Activated CD4-positive, alpha-beta T cell treated with anti-CD3 and anti-CD28 coated beads for 1 hour (primary cell): ENCODE measurements around the gene MFSD6.
"Not testable (repeated sequence)": the region's sequence is repeated elsewhere in the genome, so short reads cannot be mapped to it uniquely, and the experiment has no call there.

Experiments
- DNase-seq: peaks from one replicate; pipeline ENCODE4 v3.0.0-alpha.2; 2020

MFSD6 gene

DNA sequence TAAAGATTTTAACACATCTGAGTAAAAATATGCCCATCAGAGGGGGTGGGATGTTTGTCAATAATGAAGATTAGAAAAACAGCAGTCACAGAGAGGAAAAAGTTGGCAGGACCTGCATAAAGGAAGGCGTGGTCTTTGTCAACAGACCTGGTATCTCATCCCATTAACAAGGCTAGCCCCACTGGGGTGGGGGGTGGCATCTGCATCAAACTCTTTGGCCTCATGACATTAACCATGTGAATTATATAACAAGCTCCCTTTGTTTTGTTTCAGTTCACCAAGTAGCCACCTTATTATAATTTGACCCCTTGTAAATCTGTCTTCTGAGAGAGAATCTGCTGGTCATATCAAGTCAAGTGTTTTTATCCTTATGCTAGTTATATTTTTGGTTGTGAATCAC is 97.5 kb downstream of the MFSD6 start:
- DNase-seq, result no peak

- no peak for DNase-seq
These were observed 98.5 kb downstream of the MFSD6 start for GRCh38 chr2:190506666-190507065.

GRCh38 chr2:190507135-190507534 is 99.0 kb downstream of the MFSD6 start:
- DNase-seq, result no peak

DNA sequence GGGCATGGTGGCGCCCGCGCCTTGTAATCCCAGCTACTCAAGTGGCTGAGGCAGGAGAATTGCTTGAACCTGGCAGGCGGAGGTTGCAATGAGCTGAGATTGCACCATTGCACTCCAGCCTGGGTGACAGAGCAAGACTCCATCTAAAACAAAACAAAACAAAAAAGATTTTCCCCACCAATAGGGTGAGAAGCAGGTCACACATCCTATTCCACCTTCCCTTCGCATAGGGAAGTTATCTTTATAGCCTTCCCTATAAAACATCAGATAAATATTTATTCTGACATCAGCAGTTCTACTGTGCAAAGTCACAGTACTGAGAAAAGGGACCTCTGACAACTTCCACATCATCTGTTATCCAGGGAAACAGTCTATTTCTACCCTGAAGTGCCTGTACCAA is 101.7 kb downstream of the MFSD6 start:
- not testable (repeated sequence) for DNase-seq

- no peak for DNase-seq
These were observed 102.9 kb downstream of the MFSD6 start for GRCh38 chr2:190511104-190511503.

DNA sequence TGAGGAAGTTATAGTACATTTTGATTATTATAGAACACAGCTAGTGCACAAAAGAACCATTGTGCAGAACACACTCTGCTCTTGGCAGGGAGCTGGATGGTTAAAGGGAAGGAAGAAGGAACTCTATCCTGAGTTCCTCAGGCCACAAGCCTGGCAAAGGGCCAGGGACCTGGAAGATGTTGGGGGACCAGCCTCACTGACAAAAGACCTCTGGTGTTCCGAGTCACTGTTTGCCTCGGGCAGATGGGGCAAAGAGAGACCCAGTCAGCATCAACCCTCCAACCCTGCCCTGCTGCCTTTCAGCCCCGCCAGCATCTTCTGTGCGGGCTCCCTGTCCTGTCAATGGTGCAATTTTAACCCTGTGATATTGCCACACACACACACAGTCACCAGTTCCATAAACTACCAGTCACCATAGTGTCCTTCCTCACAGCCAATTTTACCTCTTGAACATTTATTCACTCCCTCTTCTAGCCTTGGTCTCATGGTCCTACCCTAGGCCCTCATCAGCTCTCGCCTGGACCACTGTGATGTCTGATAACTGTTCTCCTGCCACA is 104.5 kb downstream of the MFSD6 start:
- DNase-seq, result no peak

DNA sequence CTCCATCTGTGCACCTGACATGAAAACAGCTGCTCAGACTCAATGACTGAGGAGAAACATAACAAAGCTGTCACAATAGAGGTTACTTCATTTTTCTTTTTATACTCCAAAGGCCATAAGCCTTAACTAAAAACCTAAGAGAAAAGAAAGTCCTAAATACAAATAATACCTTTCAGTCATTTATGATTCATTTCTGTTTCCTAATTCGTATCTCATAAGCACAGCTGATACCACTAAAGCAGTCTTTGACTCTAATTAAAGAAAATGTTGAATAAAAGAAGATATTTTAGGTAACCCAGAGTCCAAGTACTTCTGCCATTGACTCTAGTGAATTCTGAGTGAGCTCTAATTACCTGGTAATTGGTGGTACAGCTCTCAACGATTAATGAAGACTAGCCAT is 105.7 kb downstream of the MFSD6 start:
- no peak for DNase-seq

GRCh38 chr2:190514676-190515075 is 106.5 kb downstream of the MFSD6 start:
- no peak for DNase-seq

GRCh38 chr2:190515687-190516086 is 107.5 kb downstream of the MFSD6 start:
- no peak for DNase-seq

- DNase-seq, result no peak
These were observed 109.3 kb downstream of the MFSD6 start for GRCh38 chr2:190517468-190517867.

DNA sequence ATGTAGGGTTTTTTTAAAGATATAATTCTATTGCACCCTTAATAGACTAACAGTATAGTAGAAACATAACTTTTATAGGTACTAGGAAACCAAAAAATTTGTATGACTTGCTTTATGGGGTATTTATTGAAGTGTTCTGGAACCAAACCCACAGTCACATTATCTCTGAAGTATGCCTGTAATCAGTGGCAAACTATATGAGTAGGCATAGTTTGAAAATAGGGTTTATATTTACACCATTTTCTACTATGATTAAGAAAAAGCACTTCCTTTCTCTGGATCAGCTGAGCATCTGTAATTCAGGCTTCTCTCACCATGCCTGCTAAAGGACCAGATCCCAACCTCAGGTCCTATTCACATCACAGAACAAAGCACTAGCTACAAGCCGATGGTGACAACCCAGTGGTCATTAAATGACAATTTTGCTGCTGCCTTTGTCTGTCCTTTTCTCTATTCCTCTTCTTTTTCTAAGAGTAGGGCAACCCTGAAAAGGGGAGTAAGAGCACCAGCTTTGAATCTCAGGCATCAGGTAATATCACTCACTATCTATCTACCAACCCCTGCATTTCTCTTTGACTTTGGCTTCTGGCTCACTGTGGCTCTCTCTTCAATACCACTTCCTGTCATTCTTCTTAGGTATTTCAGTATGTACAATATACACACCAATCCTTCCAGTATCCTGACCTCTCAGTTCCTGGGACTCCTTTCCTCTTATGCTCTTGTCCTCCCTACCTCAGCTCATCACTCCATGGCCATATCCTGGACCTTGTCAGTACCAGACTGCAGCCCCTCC is 112.0 kb downstream of the MFSD6 start:
- no peak for DNase-seq

- no peak for DNase-seq
These were observed 116.8 kb downstream of the MFSD6 start for GRCh38 chr2:190524928-190525327.

DNA sequence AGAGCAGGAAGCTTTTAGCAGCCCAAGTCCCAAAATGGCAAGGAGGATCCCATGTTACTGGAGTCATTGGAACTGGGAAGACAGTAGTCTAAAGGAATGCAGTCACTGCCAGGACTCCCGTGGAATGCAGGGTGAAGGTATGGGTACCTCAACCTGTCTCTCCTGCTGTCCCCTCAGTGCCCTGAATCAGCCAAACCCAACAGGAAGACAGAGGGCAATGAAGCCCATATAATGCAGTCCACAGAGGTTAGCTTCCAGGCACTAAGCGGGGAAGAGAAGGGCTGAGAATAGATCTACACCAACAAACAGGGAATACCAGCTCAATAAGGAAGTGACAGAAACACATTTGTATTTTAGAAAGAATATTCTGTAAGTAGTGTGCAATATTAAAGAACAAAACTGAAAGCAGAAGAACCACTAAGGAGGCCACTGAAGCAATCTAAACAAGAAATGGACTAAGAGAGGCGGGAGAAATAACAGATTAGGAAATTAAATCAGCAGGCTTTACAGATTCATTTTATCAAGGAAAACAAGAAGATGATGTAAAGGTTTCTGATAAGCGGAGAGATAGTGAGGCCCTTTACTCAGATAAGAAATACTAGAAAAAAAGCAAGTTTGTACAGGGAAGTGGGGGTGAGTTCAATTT is 118.1 kb downstream of the MFSD6 start:
- DNase-seq, result no peak

DNA sequence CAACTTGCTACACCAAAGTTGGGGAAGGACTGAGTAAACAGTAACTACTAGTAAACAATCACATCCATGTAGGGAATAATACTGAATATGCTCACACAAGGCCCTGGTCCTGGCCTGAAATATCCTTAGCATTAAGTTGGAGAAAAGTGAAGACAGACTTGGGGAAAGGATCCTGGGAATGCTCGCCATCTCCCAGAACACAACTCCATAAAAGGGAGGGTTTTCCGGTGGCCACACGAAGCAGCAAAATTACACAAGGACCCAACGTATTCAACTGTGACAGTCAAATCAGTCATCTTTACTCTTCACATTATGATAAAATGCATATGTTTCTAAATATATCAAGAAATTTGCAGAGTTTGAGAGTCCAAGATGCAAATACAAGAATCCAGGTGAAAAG is 119.1 kb downstream of the MFSD6 start:
- no peak for DNase-seq

- no peak for DNase-seq
These were observed 119.8 kb downstream of the MFSD6 start for GRCh38 chr2:190527918-190528317.

GRCh38 chr2:190528521-190529001 is 120.4 kb downstream of the MFSD6 start:
- DNase-seq, result no peak

DNA sequence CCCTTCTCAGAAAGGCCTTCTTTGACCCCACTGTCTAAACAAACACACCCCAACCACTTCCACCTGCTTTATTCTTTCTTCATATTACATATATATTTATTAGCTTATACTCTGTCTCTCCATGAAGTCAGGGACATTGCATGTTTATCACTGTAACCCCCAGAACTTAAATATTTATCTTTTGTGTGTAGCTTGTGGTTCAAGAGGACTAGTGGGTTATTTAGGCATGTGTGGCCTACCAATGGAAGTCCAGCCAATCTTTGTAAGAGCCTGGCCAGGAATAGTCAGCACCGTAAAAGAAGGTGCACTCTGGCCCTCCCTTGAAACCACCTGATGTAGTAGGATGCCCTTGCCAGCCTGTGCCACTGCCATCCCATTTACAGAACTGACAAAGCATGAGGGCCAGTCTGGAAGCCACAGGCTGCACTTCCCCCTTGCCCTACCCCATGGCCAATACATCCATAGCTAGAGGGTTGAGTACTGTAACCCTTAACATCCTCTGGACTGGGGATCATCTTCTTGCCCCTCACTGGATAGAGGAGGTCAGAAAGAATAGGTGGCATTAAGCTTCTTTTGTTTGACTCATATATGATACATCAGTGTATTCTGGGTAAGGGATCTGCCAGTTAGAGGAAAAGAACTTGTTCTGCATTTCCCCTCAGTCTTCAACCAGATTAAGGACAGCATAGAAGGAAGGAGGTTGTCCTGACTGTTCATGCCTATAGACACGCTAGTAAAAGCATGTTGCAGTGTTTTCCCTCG is 121.5 kb downstream of the MFSD6 start:
- no peak for DNase-seq

- no peak for DNase-seq
These were observed 122.2 kb downstream of the MFSD6 start for GRCh38 chr2:190530248-190530900.

DNA sequence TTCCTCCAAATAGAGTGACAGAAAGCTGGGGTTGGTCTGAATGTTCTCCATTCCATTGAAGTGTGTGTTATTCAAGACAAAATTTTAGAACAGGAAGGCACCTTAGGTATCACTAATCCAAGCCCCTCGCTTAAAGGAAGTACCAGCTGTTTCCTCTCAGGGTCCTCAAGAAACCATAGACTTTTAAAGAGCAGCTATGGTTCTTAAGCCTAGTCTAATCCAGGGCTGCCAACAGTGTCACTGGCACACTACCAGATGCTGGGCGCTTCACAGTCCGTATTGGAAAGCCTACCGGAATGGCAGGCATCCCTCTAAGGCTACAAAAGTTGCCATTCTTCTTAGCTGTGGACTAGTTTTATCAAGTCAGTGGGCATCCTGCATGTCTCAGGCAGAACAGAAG is 124.4 kb downstream of the MFSD6 start:
- DNase-seq, result no peak

GRCh38 chr2:190533175-190533967 is 125.2 kb downstream of the MFSD6 start:
- no peak for DNase-seq

DNA sequence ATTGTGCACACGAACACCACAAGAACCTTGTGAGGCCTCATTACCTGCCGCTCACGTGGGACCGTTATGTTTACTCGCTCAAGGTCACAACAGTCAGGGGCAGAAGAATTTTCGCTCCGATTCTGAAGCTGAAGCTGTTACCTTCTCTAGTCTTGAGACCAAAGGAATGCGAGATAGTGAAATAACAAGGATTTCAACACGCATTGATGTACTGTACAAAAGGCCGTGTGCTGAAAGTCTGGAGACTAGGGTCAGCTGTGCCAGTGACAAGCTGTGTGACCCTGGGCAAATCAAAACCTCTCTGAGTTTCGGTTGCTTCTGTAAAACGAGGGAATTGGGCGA is 125.8 kb downstream of the MFSD6 start:
- DNase-seq, result peak; percentile 25
